GM12878 (cell line): ENCODE results near the gene MIEF1. TPM values are rescaled to one million over a fixed set of nuclear protein-coding genes. Genes with fewer than 3 reads are reported as not detected.

Experiments
- CUX1 ChIP-seq: IDR thresholded peaks from 2 replicates; pipeline ENCODE4 v1.6.1; 2012; ENCODE audit warnings: improper control_type of control experiment, low read depth, low read length; ENCODE audit not compliant: insufficient replicate concordance
- SIN3A ChIP-seq: IDR thresholded peaks from 2 replicates; pipeline ENCODE4 v1.6.1; 2012; ENCODE audit warnings: low read depth, low read length, improper control_type of control experiment
- ZNF592 ChIP-seq: fragments of 450-650 bp; IDR thresholded peaks from 2 replicates; pipeline ENCODE4 v1.6.1; 2017; ENCODE audit warnings: mild to moderate bottlenecking, moderate library complexity
- polyA plus RNA-seq, 11 experiments: library from polyadenylated mRNA; depleted of rRNA in 4 of 11; unstranded in 6 of 11; stranded (reverse) in 5 of 11; fragments of >200 nt; fragmentation: Nextera tagmentation in 4 of 11; fragmentation: Illumina TruSeq in 1 of 11; extraction: Ambion mirVana in 4 of 11; extraction: Trizol in 1 of 11; gene quantifications; 1 replicate in 1 of 11; 2 replicates in 10 of 11; pipeline versions ENCODE4 v1.2.1 to v1.2.3, GENCODE V29; 2011 to 2016; ENCODE audit warnings: inconsistent platforms in 2 of 11, missing spikeins in 2 of 11, low read depth in 1 of 11
- total RNA-seq, 4 experiments: library from RNA; depleted of rRNA in 3 of 4; stranded (reverse); fragments of >200 nt in 3 of 4; fragmentation: Illumina TruSeq in 1 of 4; extraction: Trizol in 1 of 4; gene quantifications; 2 replicates each; pipeline versions ENCODE4 v1.2.1 to v1.2.3, GENCODE V29; 2013 to 2021

MIEF1 gene
- total and polyA plus RNA-seq, 10 of the 15 experiments (the other 5 are each of a cell fraction or from before 2014, with no cell fraction given), result 12.4 to 52.3 (median 29.3) TPM

GRCh38 chr22:39496131-39496838, 5.8 kb upstream of the MIEF1 start (continued):
- TF ChIP-seq CUX1 (no peak), SIN3A (no peak), ZNF592 (no peak)
